Left lung (tissue), 10 donors: ENCODE results near the gene ADAM33. TPM values are rescaled to one million over a fixed set of nuclear protein-coding genes. Genes with fewer than 3 reads are reported as not detected.

Experiments
- ATAC-seq: fragments of 200-7000 bp; cut with Tn5 transposase; one replicate; pipeline ENCODE4 v1.9.1; 2020; ENCODE audit warnings: moderate library complexity
- DNase-seq, 4 donors: peaks; one replicate each; pipeline ENCODE4 v3.0.0-alpha.2; 2013 to 2020
- H3K27ac ChIP-seq, 2 donors: fragments of 200-600 bp; sonication (generic) in 1 of 2; one replicate each; pipeline versions ENCODE4 v1.5.0 to v1.8.0; 2020 to 2021
- H3K27me3 ChIP-seq, 2 donors: fragments of 200-600 bp; sonication (generic) in 1 of 2; one replicate each; pipeline versions ENCODE4 v1.5.0 to v1.8.0; 2020 to 2021
- H3K36me3 ChIP-seq, 2 donors: fragments of 200-600 bp; sonication (generic) in 1 of 2; one replicate each; pipeline versions ENCODE4 v1.5.0 to v1.8.0; 2020 to 2021
- H3K4me1 ChIP-seq, 2 donors: fragments of 200-600 bp; one replicate each; pipeline ENCODE4 v1.8.0; 2021
- H3K4me3 ChIP-seq, 2 donors: fragments of 200-600 bp; sonication (generic) in 1 of 2; one replicate each; pipeline versions ENCODE4 v1.5.0 to v1.8.0; 2020 to 2021; ENCODE audit warnings: mild to moderate bottlenecking in 1 of 2
- H3K9me3 ChIP-seq, 2 donors: fragments of 200-600 bp; sonication (generic) in 1 of 2; one replicate each; pipeline versions ENCODE4 v1.5.0 to v1.8.0; 2020 to 2021
- intact Hi-C, 2 donors: fragments of 100-400 bp; cut with DNase I; formaldehyde crosslinking; loops; one replicate each; pipeline versions ENCODE4 v1.11.2 to v1.14.2; 2022
- polyA plus RNA-seq, 6 donors: library from polyadenylated mRNA; unstranded; fragments of 120-200 nt; gene quantifications; one replicate each; pipeline ENCODE4 v1.2.1, GENCODE V29; 2013; ENCODE audit not compliant: insufficient read length in 6 of 6
- total RNA-seq, 2 donors: library from RNA; stranded (reverse); fragmentation: NEBNext Ultra II Directional; extraction: Animal tissue kit (Norgen Biotek cat#: 25700); gene quantifications; one replicate each; pipeline ENCODE4 v1.2.1, GENCODE V29; 2021
- TF ChIP-seq, protein P1 (sequence below), 2 donors: fragments of 200-600 bp; sonication (generic) in 1 of 2; IDR thresholded peaks; one replicate each; pipeline versions ENCODE4 v1.5.0 to v1.8.0; 2021; ENCODE audit warnings: antibody characterized with exemption in 2 of 2
- donor health status: DM: no; HTN: yes; CAD: no.
- donor health status: DM: no; HTN: no; CAD: no.

Gene ADAM33
- total and polyA plus RNA-seq, 8 donors, result 7.4 to 18.6 (median 11.6) TPM

DNA sequence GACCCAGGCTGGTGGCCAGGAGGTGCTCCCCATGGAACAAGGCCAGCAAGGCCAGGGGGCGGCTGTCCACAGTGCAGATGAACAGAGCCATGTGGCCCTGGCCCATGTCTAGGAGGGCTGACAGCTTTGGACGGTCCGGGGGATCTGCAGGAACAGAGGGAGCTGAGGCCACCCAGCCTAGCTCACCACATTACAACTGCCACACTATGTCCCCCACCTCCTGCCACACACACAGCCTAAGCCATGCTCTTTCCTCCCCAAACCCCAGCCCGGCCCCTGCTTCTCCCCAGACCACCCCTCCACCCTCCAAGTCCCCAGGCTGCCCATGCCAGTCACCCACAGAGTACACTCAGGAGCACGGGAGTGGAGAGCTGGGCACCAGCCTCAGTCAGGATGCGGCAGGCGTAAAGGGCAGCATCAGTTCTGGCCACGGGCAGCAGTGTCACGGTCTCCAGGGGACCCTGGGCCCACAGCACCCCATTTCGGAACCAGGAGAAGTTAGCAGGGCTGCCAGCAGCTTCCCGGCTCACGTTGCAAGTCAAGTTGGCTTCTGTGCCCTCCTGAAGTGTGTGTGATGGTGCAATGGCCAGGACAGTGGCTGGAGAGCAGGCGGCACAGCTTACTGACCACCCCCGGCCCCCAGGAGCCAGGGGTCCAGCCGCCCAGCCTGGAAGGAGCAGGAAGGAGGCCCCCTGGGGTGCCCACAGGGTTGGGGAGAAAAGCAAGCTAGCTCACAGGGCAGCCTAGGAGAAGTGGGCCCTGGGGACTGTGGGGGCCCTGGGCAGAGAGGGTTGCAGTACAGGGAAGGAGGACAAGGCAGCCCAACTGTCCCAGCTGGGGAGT lies 15.2 kb upstream of the ADAM33 start:
- Histone ChIP-seq H3K36me3 (peaks cover 0 to 39% of the 10 kb centered on the region in 2 donors), H3K4me1 (no peaks in the 10 kb centered on the region), H3K4me3 (no peak overlapping the region), H3K27ac (no peak overlapping the region), H3K27me3 (no peaks in the 10 kb centered on the region), H3K9me3 (peaks cover 0 to 7% of the 10 kb centered on the region in 2 donors)
- intact Hi-C loops, result no loop called here
- no peak for DNase-seq
- ATAC-seq, result no peak
- TF ChIP-seq, protein P1, sequence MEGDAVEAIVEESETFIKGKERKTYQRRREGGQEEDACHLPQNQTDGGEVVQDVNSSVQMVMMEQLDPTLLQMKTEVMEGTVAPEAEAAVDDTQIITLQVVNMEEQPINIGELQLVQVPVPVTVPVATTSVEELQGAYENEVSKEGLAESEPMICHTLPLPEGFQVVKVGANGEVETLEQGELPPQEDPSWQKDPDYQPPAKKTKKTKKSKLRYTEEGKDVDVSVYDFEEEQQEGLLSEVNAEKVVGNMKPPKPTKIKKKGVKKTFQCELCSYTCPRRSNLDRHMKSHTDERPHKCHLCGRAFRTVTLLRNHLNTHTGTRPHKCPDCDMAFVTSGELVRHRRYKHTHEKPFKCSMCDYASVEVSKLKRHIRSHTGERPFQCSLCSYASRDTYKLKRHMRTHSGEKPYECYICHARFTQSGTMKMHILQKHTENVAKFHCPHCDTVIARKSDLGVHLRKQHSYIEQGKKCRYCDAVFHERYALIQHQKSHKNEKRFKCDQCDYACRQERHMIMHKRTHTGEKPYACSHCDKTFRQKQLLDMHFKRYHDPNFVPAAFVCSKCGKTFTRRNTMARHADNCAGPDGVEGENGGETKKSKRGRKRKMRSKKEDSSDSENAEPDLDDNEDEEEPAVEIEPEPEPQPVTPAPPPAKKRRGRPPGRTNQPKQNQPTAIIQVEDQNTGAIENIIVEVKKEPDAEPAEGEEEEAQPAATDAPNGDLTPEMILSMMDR (IDR thresholded peaks at IDR 0.05), result no peak

DNA sequence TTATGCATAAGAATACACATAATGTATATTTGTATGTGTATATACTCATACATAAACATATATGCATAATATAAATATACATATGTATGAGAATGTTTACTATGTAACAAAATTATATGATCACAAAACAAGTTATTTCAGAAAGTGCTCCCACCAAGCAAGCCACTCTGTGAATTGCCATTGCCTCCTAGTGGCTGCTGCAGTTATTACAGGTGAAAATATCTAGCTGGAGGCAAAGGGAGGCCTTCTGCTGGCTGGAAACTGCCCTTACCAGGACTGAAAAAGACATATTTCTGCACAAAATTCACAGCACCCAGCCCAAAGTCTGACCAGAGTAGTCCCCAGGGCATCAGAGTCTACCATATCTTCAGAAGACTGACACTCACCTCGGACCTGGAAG lies 14.4 kb upstream of the ADAM33 start:
- H3K4me1 ChIP-seq, result no peaks in the 10 kb centered on the region
- ATAC-seq, result no peak
- peaks cover 0 to 7% of the 10 kb centered on the region in 2 donors for H3K9me3 ChIP-seq
- peaks cover 0 to 42% of the 10 kb centered on the region in 2 donors for H3K36me3 ChIP-seq
- TF ChIP-seq, protein P1 (IDR thresholded peaks at IDR 0.05), result peak in 1 of 2 donors; percentile 30
- no peak for DNase-seq
- no peak overlapping the region for H3K4me3 ChIP-seq
- intact Hi-C loops, result no loop called here
- H3K27ac ChIP-seq, result no peak overlapping the region
- H3K27me3 ChIP-seq, result no peaks in the 10 kb centered on the region

DNA sequence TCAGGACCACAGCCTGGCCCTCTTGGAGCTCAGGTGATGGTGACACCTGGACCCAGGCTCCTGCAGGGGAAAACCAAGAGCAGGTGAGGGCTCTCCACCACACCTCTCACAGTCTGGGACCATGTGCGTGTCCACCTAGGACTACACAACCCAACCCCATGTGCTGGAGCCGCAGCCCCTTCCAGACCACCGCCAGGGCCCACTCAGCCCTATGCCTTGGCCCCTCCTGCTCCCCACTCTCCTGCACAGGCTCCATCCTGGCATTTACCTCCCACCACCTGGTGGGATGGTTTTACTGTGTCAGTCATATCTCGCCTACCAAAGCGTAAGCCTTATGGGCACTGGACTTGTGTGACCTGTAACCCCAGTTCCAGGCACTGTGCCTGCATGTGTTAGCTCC lies 13.1 kb upstream of the ADAM33 start:
- DNase-seq, result no peak
- peaks cover 0 to 44% of the 10 kb centered on the region in 2 donors for H3K36me3 ChIP-seq
- intact Hi-C loops, result no loop called here
- TF ChIP-seq, protein P1 (IDR thresholded peaks at IDR 0.05), result no peak
- H3K4me3 ChIP-seq, result no peak overlapping the region
- no peaks in the 10 kb centered on the region for H3K4me1 ChIP-seq
- peaks cover 0 to 7% of the 10 kb centered on the region in 2 donors for H3K9me3 ChIP-seq
- ATAC-seq, result no peak
- H3K27ac ChIP-seq, result no peak overlapping the region
- no peaks in the 10 kb centered on the region for H3K27me3 ChIP-seq

DNA sequence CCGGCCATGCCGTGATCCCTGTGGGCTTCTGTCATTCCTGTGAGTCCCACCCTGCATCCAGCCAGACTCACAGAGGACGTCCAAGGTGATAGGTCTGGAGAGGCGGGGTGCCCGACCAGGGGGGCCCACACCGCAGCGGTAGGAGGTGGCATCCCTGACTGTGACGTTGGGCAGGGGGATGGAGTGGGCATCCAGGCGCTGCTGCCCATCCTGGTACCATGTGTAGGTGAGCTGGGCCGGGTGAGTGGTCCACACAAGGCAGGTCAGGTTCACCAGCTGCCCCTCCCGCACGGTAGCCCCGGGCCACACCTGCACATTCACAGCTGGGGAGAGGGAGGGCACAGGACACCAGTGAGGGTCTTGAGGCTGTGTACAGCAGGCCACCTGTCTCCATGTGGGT lies 11.6 kb upstream of the ADAM33 start:
- peaks cover 0 to 7% of the 10 kb centered on the region in 2 donors for H3K9me3 ChIP-seq
- ATAC-seq (no peak), DNase-seq (peak in 1 of 4 donors; percentile 68)

DNA sequence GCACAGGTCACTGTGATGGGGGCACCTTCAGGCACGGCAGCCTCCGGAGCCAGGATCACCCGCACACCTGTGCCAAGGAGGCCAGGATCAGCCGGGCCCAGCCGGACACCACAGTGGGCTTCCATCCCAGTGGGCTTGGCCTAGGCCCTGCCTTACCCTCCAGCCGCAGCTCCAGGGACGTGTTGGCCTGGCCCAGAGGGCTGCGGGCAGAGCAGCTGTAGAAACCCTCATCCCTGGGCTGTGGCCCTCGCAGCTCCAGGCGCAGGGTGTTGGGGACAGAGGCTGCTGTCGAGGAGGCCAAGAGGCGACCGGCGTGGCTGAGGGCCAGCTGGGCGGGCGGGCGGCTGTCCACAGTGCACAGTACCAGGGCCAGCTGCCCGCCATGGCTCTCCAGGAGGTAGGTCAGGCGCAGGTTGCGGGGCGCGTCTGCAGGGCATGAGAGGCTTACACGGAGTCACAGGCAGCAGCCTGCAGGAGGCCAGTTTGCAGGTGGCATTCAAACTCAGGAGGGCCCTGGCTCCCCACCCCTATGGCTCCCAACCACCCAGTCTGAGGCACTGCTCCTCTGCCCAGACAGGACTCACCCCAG lies 11.0 kb upstream of the ADAM33 start:
- Histone ChIP-seq H3K4me3 (no peak overlapping the region), H3K9me3 (peaks cover 0 to 7% of the 10 kb centered on the region in 2 donors), H3K4me1 (no peaks in the 10 kb centered on the region), H3K36me3 (peaks cover 0 to 27% of the 10 kb centered on the region in 2 donors), H3K27me3 (no peaks in the 10 kb centered on the region), H3K27ac (no peak overlapping the region)
- TF ChIP-seq, protein P1 (IDR thresholded peaks at IDR 0.05), result no peak
- DNase-seq (peak in 1 of 4 donors; percentile 71), ATAC-seq (no peak)
- intact Hi-C loops, result no loop called here

More for the DNA sequence above, 11.6 kb upstream of the ADAM33 start:
- Histone ChIP-seq H3K4me1 (no peaks in the 10 kb centered on the region), H3K36me3 (peaks cover 0 to 31% of the 10 kb centered on the region in 2 donors), H3K27ac (no peak overlapping the region), H3K4me3 (no peak overlapping the region), H3K27me3 (no peaks in the 10 kb centered on the region)
- intact Hi-C loops, result no loop called here
- TF ChIP-seq, protein P1 (IDR thresholded peaks at IDR 0.05), result no peak
